NCI-H1092 (cell line): Measurements from ENCODE around the gene PSRC1.
A peak's percentile ranks its signal among the peaks of the same experiment; 100 is the strongest.

Source experiments
- DNase-seq: peaks from one replicate; lab custom pipeline; 2025; lab: John Stamatoyannopoulos, UW

The PSRC1 gene

GRCh38 chr1:109258481-109259466 is 24.2 kb downstream of the PSRC1 start:
- no peak for DNase-seq

- no peak for DNase-seq
Observed at GRCh38 chr1:109257682-109258421, 25.1 kb downstream of the PSRC1 start.

GRCh38 chr1:109256971-109257681 is 25.8 kb downstream of the PSRC1 start:
- DNase-seq, result no peak

- no peak for DNase-seq
Observed at GRCh38 chr1:109256085-109256484, 26.9 kb downstream of the PSRC1 start.

GRCh38 chr1:109255678-109256077 is 27.3 kb downstream of the PSRC1 start:
- DNase-seq, result no peak

GRCh38 chr1:109255097-109255651 is 27.8 kb downstream of the PSRC1 start:
- no peak for DNase-seq

GRCh38 chr1:109254621-109255096 is 28.3 kb downstream of the PSRC1 start:
- DNase-seq, result no peak

- DNase-seq, result no peak
Observed at GRCh38 chr1:109253803-109254620, 28.9 kb downstream of the PSRC1 start.

GRCh38 chr1:109252893-109253802 is 29.8 kb downstream of the PSRC1 start:
- peak; percentile 38 for DNase-seq

GRCh38 chr1:109252167-109252892 is 30.6 kb downstream of the PSRC1 start:
- DNase-seq, result no peak

- DNase-seq, result no peak
Observed at GRCh38 chr1:109251277-109252166, 31.4 kb downstream of the PSRC1 start.

- DNase-seq, result no peak
Observed at GRCh38 chr1:109250454-109251276, 32.3 kb downstream of the PSRC1 start.

- DNase-seq, result no peak
Observed at GRCh38 chr1:109249654-109250401, 33.1 kb downstream of the PSRC1 start.

- DNase-seq, result peak; percentile 59
Observed at GRCh38 chr1:109248797-109249629, 33.9 kb downstream of the PSRC1 start, which contains the start of gene CELSR2. Gene CELSR2, plus strand, starts transcription at chr1:109249539. Its CDS starts 541 bp downstream, at chr1:109250080.

- no peak for DNase-seq
Observed at GRCh38 chr1:109248444-109248796, 34.5 kb downstream of the PSRC1 start.
